K562 (cell line): ENCODE results near the gene OXLD1. TPM values are rescaled to one million over a fixed set of nuclear protein-coding genes. Genes with fewer than 3 reads are reported as not detected.

Source experiments
- ELF2 ChIP-seq: fragments of 250-450 bp; sonication (Bioruptor Pico); IDR thresholded peaks from 2 replicates; pipeline ENCODE4 v1.5.0; 2021; ENCODE audit warnings: mild to moderate bottlenecking
- MAFK ChIP-seq: IDR thresholded peaks from 2 replicates; pipeline ENCODE4 v1.6.1; 2011; ENCODE audit warnings: low read length, improper control_type of control experiment
- MIER1 ChIP-seq: fragments of 450-650 bp; IDR thresholded peaks from 2 replicates; pipeline ENCODE4 v1.6.1; 2016; ENCODE audit warnings: antibody characterized with exemption, mild to moderate bottlenecking, low read depth
- MTA1 ChIP-seq: fragments of 450-650 bp; IDR thresholded peaks from 2 replicates; pipeline ENCODE4 v1.6.1; 2017; ENCODE audit warnings: borderline replicate concordance
- ZNF589 ChIP-seq: fragments of 200-800 bp; sonication (Bioruptor generic); IDR thresholded peaks from 2 replicates; pipeline ENCODE4 v1.6.1; 2016; ENCODE audit warnings: low read depth, missing genetic modification characterization, missing compliant biosample characterization
- polyA plus RNA-seq, 8 experiments: library from polyadenylated mRNA; depleted of rRNA in 4 of 8; stranded (reverse) in 5 of 8; unstranded in 3 of 8; fragments of >200 nt; fragmentation: Nextera tagmentation in 2 of 8; fragmentation: Illumina TruSeq in 1 of 8; extraction: Ambion mirVana in 2 of 8; extraction: Trizol in 1 of 8; gene quantifications; 2 replicates each; pipeline versions ENCODE4 v1.2.1 to v1.2.3, GENCODE V29; 2011 to 2014; ENCODE audit warnings: inconsistent platforms in 1 of 8, missing spikeins in 1 of 8
- total RNA-seq, 7 experiments: library from RNA; depleted of rRNA in 6 of 7; stranded (reverse); fragments of >200 nt in 6 of 7; fragmentation: Illumina TruSeq in 2 of 7; extraction: Trizol in 2 of 7; gene quantifications; 2 replicates each; pipeline versions ENCODE4 v1.2.1 to v1.2.3, GENCODE V29; 2011 to 2021; ENCODE audit warnings: low replicate concordance in 1 of 7
- TF ChIP-seq, protein P1 (sequence below): fragments of 450-650 bp; IDR thresholded peaks from 2 replicates; pipeline ENCODE4 v1.6.1; 2016; ENCODE audit warnings: mild to moderate bottlenecking, moderate library complexity
- TF ChIP-seq, protein P2 (sequence below): fragments of 250-450 bp; sonication (Bioruptor Pico); IDR thresholded peaks from 2 replicates; pipeline ENCODE4 v1.4.0; 2020; ENCODE audit warnings: mild to moderate bottlenecking
- TF ChIP-seq, protein P3 (sequence below): sonication (generic); formaldehyde crosslinking; IDR thresholded peaks from 2 replicates; pipeline ENCODE4 v1.8.0; 2022; ENCODE audit warnings: mild to moderate bottlenecking, missing genetic modification reagents, borderline replicate concordance

The OXLD1 gene
- total and polyA plus RNA-seq, 9 of the 15 experiments (the other 6 are each of a cell fraction or from before 2014, with no cell fraction given): 4.4 to 115 (median 29.3) TPM

DNA sequence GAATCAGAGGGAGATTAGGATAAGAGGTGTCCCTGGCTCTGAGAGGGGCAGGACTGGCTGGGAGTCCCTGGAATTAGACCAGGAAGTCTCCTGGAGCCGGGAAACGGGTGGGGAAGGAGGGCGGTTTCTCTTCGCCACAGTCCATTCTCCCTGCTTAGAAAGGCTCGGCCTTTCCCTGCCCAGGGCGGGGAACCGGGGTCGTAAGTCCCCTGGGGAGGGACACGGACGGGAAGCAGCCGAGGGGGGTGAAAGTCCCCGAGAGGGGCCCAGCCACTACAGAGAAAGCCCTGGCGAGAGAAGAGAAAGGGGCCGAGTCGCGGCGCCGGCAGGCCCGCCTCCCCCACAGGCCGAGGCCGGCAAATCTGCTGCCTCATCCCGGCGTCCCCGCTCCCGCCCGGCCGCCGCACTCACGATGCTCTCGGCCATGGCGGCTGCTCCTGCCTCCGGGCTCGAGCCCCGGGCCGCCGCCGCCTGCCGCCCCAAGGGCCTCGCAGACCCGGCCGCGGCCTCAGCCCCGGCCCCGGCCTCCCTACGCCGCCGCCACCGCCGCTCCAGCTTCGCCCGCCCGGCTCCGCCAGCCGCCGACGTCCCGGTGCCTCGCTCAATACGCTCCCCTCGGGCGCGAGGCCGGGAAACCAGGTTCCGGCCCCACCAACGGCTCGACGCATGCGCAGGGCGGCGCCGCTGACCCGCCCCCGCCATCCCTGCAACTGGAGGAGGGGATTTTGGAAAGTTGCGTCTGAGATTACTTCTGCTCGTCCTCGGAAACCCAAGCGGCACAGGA, 29.7 kb downstream of the OXLD1 start, which contains the start of the genes NPLOC4 and TSPAN10 (continued):
- TF ChIP-seq, protein P1, sequence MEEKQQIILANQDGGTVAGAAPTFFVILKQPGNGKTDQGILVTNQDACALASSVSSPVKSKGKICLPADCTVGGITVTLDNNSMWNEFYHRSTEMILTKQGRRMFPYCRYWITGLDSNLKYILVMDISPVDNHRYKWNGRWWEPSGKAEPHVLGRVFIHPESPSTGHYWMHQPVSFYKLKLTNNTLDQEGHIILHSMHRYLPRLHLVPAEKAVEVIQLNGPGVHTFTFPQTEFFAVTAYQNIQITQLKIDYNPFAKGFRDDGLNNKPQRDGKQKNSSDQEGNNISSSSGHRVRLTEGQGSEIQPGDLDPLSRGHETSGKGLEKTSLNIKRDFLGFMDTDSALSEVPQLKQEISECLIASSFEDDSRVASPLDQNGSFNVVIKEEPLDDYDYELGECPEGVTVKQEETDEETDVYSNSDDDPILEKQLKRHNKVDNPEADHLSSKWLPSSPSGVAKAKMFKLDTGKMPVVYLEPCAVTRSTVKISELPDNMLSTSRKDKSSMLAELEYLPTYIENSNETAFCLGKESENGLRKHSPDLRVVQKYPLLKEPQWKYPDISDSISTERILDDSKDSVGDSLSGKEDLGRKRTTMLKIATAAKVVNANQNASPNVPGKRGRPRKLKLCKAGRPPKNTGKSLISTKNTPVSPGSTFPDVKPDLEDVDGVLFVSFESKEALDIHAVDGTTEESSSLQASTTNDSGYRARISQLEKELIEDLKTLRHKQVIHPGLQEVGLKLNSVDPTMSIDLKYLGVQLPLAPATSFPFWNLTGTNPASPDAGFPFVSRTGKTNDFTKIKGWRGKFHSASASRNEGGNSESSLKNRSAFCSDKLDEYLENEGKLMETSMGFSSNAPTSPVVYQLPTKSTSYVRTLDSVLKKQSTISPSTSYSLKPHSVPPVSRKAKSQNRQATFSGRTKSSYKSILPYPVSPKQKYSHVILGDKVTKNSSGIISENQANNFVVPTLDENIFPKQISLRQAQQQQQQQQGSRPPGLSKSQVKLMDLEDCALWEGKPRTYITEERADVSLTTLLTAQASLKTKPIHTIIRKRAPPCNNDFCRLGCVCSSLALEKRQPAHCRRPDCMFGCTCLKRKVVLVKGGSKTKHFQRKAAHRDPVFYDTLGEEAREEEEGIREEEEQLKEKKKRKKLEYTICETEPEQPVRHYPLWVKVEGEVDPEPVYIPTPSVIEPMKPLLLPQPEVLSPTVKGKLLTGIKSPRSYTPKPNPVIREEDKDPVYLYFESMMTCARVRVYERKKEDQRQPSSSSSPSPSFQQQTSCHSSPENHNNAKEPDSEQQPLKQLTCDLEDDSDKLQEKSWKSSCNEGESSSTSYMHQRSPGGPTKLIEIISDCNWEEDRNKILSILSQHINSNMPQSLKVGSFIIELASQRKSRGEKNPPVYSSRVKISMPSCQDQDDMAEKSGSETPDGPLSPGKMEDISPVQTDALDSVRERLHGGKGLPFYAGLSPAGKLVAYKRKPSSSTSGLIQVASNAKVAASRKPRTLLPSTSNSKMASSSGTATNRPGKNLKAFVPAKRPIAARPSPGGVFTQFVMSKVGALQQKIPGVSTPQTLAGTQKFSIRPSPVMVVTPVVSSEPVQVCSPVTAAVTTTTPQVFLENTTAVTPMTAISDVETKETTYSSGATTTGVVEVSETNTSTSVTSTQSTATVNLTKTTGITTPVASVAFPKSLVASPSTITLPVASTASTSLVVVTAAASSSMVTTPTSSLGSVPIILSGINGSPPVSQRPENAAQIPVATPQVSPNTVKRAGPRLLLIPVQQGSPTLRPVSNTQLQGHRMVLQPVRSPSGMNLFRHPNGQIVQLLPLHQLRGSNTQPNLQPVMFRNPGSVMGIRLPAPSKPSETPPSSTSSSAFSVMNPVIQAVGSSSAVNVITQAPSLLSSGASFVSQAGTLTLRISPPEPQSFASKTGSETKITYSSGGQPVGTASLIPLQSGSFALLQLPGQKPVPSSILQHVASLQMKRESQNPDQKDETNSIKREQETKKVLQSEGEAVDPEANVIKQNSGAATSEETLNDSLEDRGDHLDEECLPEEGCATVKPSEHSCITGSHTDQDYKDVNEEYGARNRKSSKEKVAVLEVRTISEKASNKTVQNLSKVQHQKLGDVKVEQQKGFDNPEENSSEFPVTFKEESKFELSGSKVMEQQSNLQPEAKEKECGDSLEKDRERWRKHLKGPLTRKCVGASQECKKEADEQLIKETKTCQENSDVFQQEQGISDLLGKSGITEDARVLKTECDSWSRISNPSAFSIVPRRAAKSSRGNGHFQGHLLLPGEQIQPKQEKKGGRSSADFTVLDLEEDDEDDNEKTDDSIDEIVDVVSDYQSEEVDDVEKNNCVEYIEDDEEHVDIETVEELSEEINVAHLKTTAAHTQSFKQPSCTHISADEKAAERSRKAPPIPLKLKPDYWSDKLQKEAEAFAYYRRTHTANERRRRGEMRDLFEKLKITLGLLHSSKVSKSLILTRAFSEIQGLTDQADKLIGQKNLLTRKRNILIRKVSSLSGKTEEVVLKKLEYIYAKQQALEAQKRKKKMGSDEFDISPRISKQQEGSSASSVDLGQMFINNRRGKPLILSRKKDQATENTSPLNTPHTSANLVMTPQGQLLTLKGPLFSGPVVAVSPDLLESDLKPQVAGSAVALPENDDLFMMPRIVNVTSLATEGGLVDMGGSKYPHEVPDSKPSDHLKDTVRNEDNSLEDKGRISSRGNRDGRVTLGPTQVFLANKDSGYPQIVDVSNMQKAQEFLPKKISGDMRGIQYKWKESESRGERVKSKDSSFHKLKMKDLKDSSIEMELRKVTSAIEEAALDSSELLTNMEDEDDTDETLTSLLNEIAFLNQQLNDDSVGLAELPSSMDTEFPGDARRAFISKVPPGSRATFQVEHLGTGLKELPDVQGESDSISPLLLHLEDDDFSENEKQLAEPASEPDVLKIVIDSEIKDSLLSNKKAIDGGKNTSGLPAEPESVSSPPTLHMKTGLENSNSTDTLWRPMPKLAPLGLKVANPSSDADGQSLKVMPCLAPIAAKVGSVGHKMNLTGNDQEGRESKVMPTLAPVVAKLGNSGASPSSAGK: no peak
- TF ChIP-seq, protein P2, sequence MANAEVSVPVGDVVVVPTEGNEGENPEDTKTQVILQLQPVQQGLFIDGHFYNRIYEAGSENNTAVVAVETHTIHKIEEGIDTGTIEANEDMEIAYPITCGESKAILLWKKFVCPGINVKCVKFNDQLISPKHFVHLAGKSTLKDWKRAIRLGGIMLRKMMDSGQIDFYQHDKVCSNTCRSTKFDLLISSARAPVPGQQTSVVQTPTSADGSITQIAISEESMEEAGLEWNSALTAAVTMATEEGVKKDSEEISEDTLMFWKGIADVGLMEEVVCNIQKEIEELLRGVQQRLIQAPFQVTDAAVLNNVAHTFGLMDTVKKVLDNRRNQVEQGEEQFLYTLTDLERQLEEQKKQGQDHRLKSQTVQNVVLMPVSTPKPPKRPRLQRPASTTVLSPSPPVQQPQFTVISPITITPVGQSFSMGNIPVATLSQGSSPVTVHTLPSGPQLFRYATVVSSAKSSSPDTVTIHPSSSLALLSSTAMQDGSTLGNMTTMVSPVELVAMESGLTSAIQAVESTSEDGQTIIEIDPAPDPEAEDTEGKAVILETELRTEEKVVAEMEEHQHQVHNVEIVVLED (CRISPR knock-in tag): peak; percentile 96
- TF ChIP-seq MIER1: no peak
- TF ChIP-seq ZNF589 (CRISPR knock-in tag): no peak; the same call in 1 of the 2 replicates
- TF ChIP-seq, protein P3, sequence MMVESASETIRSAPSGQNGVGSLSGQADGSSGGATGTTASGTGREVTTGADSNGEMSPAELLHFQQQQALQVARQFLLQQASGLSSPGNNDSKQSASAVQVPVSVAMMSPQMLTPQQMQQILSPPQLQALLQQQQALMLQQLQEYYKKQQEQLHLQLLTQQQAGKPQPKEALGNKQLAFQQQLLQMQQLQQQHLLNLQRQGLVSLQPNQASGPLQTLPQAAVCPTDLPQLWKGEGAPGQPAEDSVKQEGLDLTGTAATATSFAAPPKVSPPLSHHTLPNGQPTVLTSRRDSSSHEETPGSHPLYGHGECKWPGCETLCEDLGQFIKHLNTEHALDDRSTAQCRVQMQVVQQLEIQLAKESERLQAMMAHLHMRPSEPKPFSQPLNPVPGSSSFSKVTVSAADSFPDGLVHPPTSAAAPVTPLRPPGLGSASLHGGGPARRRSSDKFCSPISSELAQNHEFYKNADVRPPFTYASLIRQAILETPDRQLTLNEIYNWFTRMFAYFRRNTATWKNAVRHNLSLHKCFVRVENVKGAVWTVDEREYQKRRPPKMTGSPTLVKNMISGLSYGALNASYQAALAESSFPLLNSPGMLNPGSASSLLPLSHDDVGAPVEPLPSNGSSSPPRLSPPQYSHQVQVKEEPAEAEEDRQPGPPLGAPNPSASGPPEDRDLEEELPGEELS (CRISPR knock-in tag): no peak
- TF ChIP-seq MAFK: peak; percentile 45; the same call in 1 of the 2 replicates
- no peak for TF ChIP-seq MTA1
- TF ChIP-seq ELF2: peak; percentile 60; the same call in 1 of the 2 replicates
